NB4 (cell line): Measurements from ENCODE around the gene IFNL1.

Source experiments
- POLR2A ChIP-seq: IDR thresholded peaks from 2 replicates; pipeline ENCODE4 v1.6.1; 2011; ENCODE audit warnings: mild to moderate bottlenecking; ENCODE audit not compliant: insufficient read length; ENCODE audit errors: extremely low read depth
- TF ChIP-seq, protein P1 (sequence below): IDR thresholded peaks from one replicate; pipeline ENCODE4 v1.5.1; 2012; ENCODE audit warnings: low read depth, low read length
- TF ChIP-seq, protein P2 (sequence below): IDR thresholded peaks from 2 replicates; pipeline ENCODE4 v1.6.1; 2011; ENCODE audit warnings: low read depth, low read length

DNA sequence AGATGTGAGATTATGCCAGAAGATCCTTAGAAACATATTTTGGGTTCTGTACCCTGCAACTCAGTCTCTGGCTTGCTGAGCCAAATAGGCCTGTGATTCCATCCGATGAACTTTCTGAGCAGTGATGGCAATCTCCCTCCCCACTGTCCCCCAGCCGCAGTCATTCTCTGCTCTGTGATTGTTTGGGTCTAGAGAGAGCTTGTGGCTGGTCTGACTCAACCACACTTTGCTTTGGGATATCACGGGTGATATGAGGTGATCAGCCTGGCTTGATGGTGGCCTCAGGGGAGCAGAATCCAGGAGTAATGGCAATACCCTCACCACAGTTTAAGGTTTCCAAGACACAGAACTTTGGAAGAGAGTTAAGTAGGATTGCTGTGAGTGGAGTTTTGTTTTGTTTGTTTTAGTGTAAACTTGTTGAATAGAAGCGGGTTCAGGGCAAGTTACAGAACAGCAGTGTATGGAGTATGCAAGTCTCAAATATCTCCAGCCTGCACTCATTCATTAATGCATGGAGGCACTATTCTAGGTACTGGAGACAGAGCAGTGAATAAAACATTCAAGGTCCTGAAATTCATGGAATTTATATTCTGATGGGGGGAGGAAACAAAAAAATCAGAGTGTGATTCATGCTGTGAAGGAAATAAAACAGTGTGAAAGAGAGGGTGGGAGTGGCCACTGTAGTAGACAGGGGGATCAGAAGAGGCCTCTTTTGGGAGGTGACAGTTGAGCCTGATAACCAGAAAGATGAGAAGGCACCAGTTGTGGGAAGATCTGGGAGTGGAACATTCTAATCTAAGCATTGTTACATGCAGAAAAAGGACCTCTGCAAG, 51.3 kb downstream of the IFNL1 start:
- TF ChIP-seq POLR2A = no peak
- TF ChIP-seq, protein P1, sequence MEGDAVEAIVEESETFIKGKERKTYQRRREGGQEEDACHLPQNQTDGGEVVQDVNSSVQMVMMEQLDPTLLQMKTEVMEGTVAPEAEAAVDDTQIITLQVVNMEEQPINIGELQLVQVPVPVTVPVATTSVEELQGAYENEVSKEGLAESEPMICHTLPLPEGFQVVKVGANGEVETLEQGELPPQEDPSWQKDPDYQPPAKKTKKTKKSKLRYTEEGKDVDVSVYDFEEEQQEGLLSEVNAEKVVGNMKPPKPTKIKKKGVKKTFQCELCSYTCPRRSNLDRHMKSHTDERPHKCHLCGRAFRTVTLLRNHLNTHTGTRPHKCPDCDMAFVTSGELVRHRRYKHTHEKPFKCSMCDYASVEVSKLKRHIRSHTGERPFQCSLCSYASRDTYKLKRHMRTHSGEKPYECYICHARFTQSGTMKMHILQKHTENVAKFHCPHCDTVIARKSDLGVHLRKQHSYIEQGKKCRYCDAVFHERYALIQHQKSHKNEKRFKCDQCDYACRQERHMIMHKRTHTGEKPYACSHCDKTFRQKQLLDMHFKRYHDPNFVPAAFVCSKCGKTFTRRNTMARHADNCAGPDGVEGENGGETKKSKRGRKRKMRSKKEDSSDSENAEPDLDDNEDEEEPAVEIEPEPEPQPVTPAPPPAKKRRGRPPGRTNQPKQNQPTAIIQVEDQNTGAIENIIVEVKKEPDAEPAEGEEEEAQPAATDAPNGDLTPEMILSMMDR = no peak
- TF ChIP-seq, protein P2, sequence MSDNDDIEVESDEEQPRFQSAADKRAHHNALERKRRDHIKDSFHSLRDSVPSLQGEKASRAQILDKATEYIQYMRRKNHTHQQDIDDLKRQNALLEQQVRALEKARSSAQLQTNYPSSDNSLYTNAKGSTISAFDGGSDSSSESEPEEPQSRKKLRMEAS = no peak
